GM12872 (cell line): Measurements from ENCODE around the gene SFMBT2.

ENCODE experiments used
- TF ChIP-seq, protein P1 (sequence below): IDR thresholded peaks from 3 replicates; pipeline ENCODE4 v1.5.1; 2011; ENCODE audit warnings: low read depth, mild to moderate bottlenecking, low read length, moderate library complexity; ENCODE audit not compliant: insufficient read depth

SFMBT2 gene

DNA sequence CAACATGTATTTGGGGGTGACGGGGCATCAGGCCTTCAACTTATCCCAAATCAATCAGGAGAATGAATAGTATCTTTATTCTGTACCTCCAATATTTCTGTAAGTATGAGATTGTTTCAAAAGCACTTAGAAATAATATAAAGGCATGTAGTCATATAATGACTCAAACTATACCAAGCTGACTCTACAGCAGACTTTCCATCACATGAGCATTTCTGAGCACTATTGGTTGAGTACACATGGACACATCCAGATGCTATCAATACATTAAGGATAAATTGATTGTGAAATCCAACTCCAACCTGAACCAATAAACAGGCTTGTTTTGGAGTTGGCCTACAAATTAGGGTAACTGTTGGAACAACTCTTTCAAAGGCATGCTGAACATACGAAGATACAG, 229.4 kb downstream of the SFMBT2 start:
- TF ChIP-seq, protein P1, sequence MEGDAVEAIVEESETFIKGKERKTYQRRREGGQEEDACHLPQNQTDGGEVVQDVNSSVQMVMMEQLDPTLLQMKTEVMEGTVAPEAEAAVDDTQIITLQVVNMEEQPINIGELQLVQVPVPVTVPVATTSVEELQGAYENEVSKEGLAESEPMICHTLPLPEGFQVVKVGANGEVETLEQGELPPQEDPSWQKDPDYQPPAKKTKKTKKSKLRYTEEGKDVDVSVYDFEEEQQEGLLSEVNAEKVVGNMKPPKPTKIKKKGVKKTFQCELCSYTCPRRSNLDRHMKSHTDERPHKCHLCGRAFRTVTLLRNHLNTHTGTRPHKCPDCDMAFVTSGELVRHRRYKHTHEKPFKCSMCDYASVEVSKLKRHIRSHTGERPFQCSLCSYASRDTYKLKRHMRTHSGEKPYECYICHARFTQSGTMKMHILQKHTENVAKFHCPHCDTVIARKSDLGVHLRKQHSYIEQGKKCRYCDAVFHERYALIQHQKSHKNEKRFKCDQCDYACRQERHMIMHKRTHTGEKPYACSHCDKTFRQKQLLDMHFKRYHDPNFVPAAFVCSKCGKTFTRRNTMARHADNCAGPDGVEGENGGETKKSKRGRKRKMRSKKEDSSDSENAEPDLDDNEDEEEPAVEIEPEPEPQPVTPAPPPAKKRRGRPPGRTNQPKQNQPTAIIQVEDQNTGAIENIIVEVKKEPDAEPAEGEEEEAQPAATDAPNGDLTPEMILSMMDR, result no peak

DNA sequence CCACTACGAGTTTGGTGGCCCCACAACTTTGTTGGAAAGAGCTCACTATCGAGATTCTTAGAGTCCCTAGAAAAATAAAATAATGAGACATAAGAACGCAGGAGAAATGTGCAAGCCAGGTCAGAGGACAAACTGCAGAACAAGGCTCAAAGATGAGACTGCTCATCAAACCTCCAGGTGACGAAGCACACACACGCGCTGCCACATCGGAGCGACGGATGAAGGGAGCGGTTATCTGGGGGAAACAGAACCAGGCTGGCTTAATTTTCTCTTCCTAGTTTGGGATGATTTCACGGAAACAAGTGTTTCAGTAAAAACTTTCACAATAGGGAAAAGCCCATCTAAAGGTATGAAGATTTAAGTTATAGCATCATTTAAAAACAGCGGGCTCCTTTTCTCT, 231.3 kb downstream of the SFMBT2 start:
- TF ChIP-seq, protein P1, result no peak

DNA sequence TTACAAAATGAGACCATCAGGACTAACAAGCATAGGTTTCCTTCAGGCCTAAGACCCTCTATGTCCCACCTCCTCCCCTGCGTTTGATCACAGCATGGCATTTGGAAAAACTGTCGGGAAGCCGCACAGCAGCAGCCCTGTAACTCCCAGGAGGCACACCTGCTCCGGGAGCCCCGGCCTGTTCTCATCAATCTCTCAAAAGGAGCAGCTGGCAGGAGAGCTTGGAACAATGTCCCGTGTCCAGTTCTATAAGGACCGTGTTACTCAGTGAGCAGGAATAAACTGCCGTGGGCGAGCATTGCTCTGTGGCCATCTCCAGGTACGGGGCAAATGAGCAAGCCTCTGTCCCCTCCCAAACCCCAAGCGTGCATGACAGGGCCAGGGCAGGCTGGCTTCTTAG, 236.9 kb downstream of the SFMBT2 start:
- TF ChIP-seq, protein P1, result no peak

DNA sequence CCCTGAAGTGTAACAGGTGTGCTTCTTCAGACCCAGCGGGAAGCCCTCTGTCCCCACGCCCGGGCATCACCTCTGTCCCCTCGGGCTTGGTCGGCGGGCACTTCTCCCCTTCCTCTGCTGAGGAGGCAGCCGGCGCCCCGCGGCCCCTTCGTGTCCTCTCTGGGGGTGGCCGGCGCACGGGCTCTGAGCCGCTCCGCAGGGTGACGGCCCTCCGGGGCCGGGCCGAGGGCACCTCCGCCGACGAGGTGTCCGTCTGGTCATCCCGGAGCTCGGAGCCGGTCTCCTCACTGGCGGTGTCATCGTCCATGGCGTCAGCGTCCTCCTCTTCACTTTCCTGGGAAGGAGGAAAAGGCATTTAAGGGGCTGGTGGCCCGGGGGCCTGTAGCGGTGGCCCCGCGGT, 239.0 kb downstream of the SFMBT2 start:
- TF ChIP-seq, protein P1, result no peak

DNA sequence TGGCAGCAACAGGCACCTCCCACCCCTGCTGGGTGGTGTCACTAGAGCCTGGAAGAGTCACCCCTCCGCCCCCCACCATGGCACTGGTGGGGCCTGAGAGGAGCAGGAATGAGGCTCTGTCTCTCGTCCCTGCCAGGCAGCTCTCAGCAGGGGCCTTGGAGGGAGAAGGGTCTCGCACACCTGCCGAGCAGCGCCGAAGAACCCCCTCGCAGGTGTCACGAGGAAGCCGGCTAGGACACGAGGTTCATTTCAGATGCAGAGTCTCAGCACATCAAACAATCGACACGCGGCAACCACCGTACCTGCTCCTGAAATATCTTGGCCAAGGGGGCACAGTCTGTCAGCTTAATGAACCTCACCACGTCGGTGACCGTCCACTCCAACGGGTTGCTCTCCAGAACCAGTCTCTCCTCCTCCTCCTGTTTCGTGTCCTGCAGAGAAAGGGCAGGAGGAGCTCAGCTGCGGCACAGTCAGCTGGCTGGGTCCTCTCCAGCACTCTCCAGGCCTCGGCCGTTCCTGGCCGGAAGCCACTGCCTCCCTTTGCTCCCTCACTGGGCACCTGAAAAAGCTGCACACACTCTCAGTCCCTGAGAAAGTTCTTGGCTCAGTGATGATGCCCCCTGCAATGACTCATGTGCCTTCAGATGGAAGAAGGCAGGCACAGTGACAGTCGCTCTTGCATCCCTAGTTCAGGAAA, 240.1 kb downstream of the SFMBT2 start:
- TF ChIP-seq, protein P1, result no peak

DNA sequence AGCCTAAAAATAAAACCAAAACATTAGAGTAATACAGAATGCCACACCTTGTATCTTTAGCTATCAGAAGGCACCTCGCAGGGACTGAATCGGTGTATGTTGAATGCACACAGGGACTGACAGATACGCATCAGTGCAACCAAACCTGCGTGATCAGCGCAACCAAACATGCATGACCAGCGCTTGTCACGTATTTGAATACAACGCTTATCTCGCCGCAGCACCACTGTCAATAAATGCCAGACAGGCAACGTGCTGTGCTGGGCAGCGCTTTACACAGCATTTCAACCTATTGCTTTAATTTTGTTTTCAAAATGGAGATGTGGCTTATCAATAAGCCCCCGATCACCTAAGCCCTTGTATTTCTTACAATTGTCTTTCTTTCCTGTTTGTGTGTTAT, 242.4 kb downstream of the SFMBT2 start:
- TF ChIP-seq, protein P1, result no peak

DNA sequence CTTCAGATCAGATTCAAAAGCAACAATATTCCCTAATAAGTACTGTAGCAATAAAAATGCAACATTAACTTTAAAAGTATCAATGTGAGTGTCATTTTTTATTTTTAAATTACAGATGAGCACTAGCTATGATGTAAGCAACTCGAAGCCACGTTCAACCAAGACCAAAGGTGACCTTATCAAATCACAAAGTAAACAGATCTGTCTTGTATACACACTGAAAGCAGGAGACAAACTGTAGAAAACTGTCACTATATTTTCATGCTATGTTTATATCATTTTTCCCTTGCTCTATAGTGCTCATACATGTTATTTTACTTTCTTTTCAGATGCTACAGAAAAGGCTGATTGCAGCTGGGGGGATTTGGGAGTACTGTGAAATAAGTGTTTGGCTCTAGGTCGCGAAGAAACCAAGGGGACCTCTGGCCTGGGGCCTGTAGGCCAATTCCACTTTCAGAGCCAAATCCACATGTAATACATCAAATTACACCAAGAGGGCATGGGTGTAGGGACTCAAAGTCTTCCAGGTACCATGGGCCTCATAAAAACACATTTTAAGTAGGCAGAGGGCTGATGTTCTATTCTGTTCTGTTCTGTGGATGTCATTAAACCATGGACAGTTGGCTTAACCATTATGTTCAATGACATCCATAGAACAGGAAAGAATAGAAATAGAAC, 245.2 kb downstream of the SFMBT2 start:
- TF ChIP-seq, protein P1, result no peak
